HepG2 (cell line): ENCODE measurements around the gene FNDC3B. TPM values are rescaled to one million over a fixed set of nuclear protein-coding genes. Genes with fewer than 3 reads are reported as not detected.

Experiments used
- ATAC-seq: fragments of 200-7000 bp; cut with Tn5 transposase; 3 replicates; pipeline ENCODE4 v1.9.1; 2020; ENCODE audit warnings: mild to moderate bottlenecking, moderate library complexity
- BruUV-seq: library from RNA; stranded (reverse); fragments of 400-500 nt; replicated peaks from 2 replicates; lab custom pipeline; 2021; lab: Mats Ljungman, UMichigan
- CTCF ChIA-PET: fragments of 300-600 bp; formaldehyde crosslinking; extraction: SDS; loops from one replicate; lab custom pipeline; 2021; ENCODE audit warnings: low total read pairs, inconsistent platforms, low intra/inter-chr PET ratio; lab: Yijun Ruan, JAX
- POLR2A ChIA-PET: fragments of 350-600 bp; sonication (Branson Sonifier 250); formaldehyde crosslinking; loops from one replicate; lab custom pipeline; 2020; ENCODE audit warnings: antibody characterized with exemption, inconsistent platforms; lab: Yijun Ruan, JAX
- DNase-seq: peaks from one replicate; pipeline ENCODE4 v3.0.0-alpha.2; 2015; ENCODE audit warnings: low spot score
- FAIRE-seq: peaks from 3 replicates; lab custom pipeline; 2011; peaks lifted over from hg19 to GRCh38; lab: Jason Lieb, UNC
- H2AFZ ChIP-seq: one replicate; pipeline ENCODE4 v1.6.1; 2011; ENCODE audit warnings: low read length, inconsistent platforms
- H3K27ac ChIP-seq: fragments of 300-600 bp; 3 replicates; pipeline ENCODE4 v1.8.0; 2011; ENCODE audit warnings: mixed run types, mild to moderate bottlenecking, mixed read lengths, low read length, inconsistent platforms; ENCODE audit not compliant: insufficient read depth; ENCODE audit errors: extremely low read length
- H3K27me3 ChIP-seq, 2 experiments: fragments of 200-600 bp in 1 of 2; 2 replicates in 1 of 2; 3 replicates in 1 of 2; pipeline versions ENCODE4 v1.6.0 to v1.8.0; 2011; ENCODE audit warnings: low read length in 2 of 2, mild to moderate bottlenecking in 2 of 2, moderate library complexity in 2 of 2, inconsistent platforms in 1 of 2; ENCODE audit not compliant: insufficient read depth in 2 of 2, control insufficient read depth in 1 of 2
- H3K36me3 ChIP-seq, 2 experiments: fragments of 200-600 bp in 1 of 2; replicated peaks in 1 of 2; 2 replicates in 1 of 2; 3 replicates in 1 of 2; pipeline versions ENCODE4 v1.5.1 to v1.8.0; 2011; ENCODE audit warnings: low read length in 2 of 2, inconsistent platforms in 1 of 2; ENCODE audit not compliant: insufficient read depth in 2 of 2, control insufficient read depth in 1 of 2
- H3K4me1 ChIP-seq: 2 replicates; pipeline ENCODE4 v1.5.1; 2012; ENCODE audit warnings: low read length, inconsistent platforms; ENCODE audit not compliant: insufficient read depth
- H3K4me2 ChIP-seq: 2 replicates; pipeline ENCODE4 v1.6.0; 2011; ENCODE audit warnings: low read depth, low read length, inconsistent platforms
- H3K4me3 ChIP-seq, 3 experiments: fragments of 200-600 bp in 1 of 3; sonication (generic), shearing (Covaris generic) in 1 of 3; replicated peaks in 1 of 3; 2 replicates each; pipeline ENCODE4 v1.5.1; 2011 to 2016; ENCODE audit warnings: low read length in 3 of 3, inconsistent platforms in 2 of 3, low read depth in 2 of 3, mild to moderate bottlenecking in 2 of 3, control low read depth in 1 of 3, mixed read lengths in 1 of 3; ENCODE audit not compliant: insufficient read depth in 1 of 3
- H3K79me2 ChIP-seq: one replicate; pipeline ENCODE4 v1.6.1; 2011; ENCODE audit warnings: low read length, inconsistent platforms; ENCODE audit not compliant: insufficient read depth
- H3K9ac ChIP-seq: 2 replicates; pipeline ENCODE4 v1.6.0; 2011; ENCODE audit warnings: mild to moderate bottlenecking, low read depth, low read length, inconsistent platforms; ENCODE audit not compliant: insufficient read depth
- H3K9me3 ChIP-seq: 2 replicates; pipeline ENCODE4 v1.5.1; 2012; ENCODE audit warnings: mild to moderate bottlenecking, low read length
- H4K20me1 ChIP-seq: 2 replicates; pipeline ENCODE4 v1.6.0; 2011; ENCODE audit warnings: inconsistent platforms, mild to moderate bottlenecking, low read length, moderate library complexity; ENCODE audit not compliant: insufficient read depth
- DNMT3B ChIP-seq: conservative IDR thresholded peaks from 2 replicates; pipeline ENCODE4 v1.6.1; 2016; ENCODE audit warnings: missing biosample characterization, control low read depth
- POLR2G ChIP-seq: fragments of 200-400 bp; formaldehyde crosslinking; IDR thresholded peaks from 2 replicates; pipeline ENCODE4 v1.6.1; 2018; ENCODE audit warnings: mild to moderate bottlenecking, low read depth, low read length, moderate library complexity
- SAFB2 ChIP-seq: sonication (generic); formaldehyde crosslinking; IDR thresholded peaks from 2 replicates; pipeline ENCODE4 v1.5.1; 2020; ENCODE audit warnings: missing genetic modification reagents, low read depth, mild to moderate bottlenecking, borderline replicate concordance
- ZNF281 ChIP-seq: sonication (generic); formaldehyde crosslinking; IDR thresholded peaks from 2 replicates; pipeline ENCODE4 v1.4.0; 2020; ENCODE audit warnings: missing genetic modification reagents, borderline replicate concordance
- ZNF33B ChIP-seq: sonication (generic); formaldehyde crosslinking; IDR thresholded peaks from 2 replicates; pipeline ENCODE4 v1.5.1; 2020; ENCODE audit warnings: mild to moderate bottlenecking, missing genetic modification reagents
- WGBS: methylation state at CpG from one replicate; pipeline ENCODE4 v1.1.6; 2017; ENCODE audit warnings: low lambda C conversion rate; 5-methylcytosine and 5-hydroxymethylcytosine counted together
- in situ Hi-C: cut with HindIII; loops from 2 replicates; pipeline ENCODE4 v1.10.0; 2017; ENCODE audit warnings: low pct_unique_long_range_greater_than_20kb; ENCODE audit not compliant: extremely low pct_ligation_motif_present
- intact Hi-C: fragments of 100-400 bp; cut with micrococcal nuclease; formaldehyde crosslinking; loops from one replicate; pipeline ENCODE4 v1.10.0; 2022; ENCODE audit not compliant: unreplicated experiment
- polyA plus RNA-seq, 8 experiments: library from polyadenylated mRNA; depleted of rRNA in 3 of 8; stranded (reverse) in 7 of 8; unstranded in 1 of 8; fragments of >200 nt; fragmentation: Illumina TruSeq in 4 of 8; extraction: Trizol in 4 of 8; gene quantifications; 2 replicates each; pipeline versions ENCODE4 v1.2.1 to v1.2.3, GENCODE V29; 2011 to 2016; ENCODE audit warnings: low read depth in 4 of 8, missing spikeins in 1 of 8, mixed read lengths in 1 of 8; ENCODE audit not compliant: insufficient read depth in 1 of 8
- total RNA-seq, 5 experiments: library from RNA; depleted of rRNA; stranded (reverse); fragments of >200 nt; fragmentation: Illumina TruSeq; extraction: Trizol; gene quantifications; 2 replicates each; pipeline ENCODE4 v1.2.3, GENCODE V29; 2016; ENCODE audit warnings: low read depth in 1 of 5

FNDC3B gene
- total and polyA plus RNA-seq, 2 of the 13 experiments (the other 11 are each of a cell fraction or from before 2014, with no cell fraction given): 74.8 to 103 TPM

GRCh38 chr3:172151651-172152649 lies 112.6 kb downstream of the FNDC3B start (continued):
- TF ChIP-seq DNMT3B (CRISPR knock-in tag): no peak
- no peak for TF ChIP-seq ZNF33B
- TF ChIP-seq SAFB2: no peak

- Histone ChIP-seq H4K20me1 (peaks cover 99% of the 10 kb centered on the region), H3K4me1 (peaks cover 99% of the 10 kb centered on the region), H2AFZ (no peak overlapping the region), H3K36me3 (peaks cover 10 to 42% of the 10 kb centered on the region in 2 experiments), H3K9ac (no peak overlapping the region), H3K27me3 (no peaks in the 10 kb centered on the region), H3K27ac (peak overlapping the region; percentile 25), H3K4me3 (no peak overlapping the region), H3K4me2 (no peak overlapping the region), H3K9me3 (no peaks in the 10 kb centered on the region), H3K79me2 (peaks cover 100% of the 10 kb centered on the region)
- FAIRE-seq (no peak), DNase-seq (no peak), ATAC-seq (no peak)
- no TSS peak for BruUV-seq
- in situ Hi-C loops: no loop called here
- 96% methylated on average over 7 of the region's 7 CpGs for WGBS
- TF ChIP-seq ZNF281 (CRISPR knock-in tag) (no peak), POLR2G (0 out of 2 replicates have a peak, but pooled peaks have one; percentile 22)
- ChIA-PET POLR2A (no interaction called here), CTCF (no interaction called here)
- intact Hi-C loops: no loop called here
Measured at GRCh38 chr3:172152874-172153273, 113.5 kb downstream of the FNDC3B start.
